Chondrocyte (in vitro differentiated cells): Measurements from ENCODE around the gene GALNT10. TPM values are rescaled to one million over a fixed set of nuclear protein-coding genes. Genes with fewer than 3 reads are reported as not detected.

Source experiments
- DNase-seq: peaks from one replicate; pipeline ENCODE4 v3.0.0; 2021; ENCODE audit warnings: mixed read lengths, low spot score
- H3K27ac Mint-ChIP-seq: one replicate; pipeline ENCODE4 v1.8.0; 2021; ENCODE audit warnings: mild to moderate bottlenecking, moderate library complexity, mixed read lengths; ENCODE audit not compliant: unreplicated experiment
- H3K27me3 Mint-ChIP-seq: 2 replicates; pipeline ENCODE4 v1.8.0; 2021; ENCODE audit warnings: low read depth, mixed read lengths
- H3K36me3 Mint-ChIP-seq: 2 replicates; pipeline ENCODE4 v1.8.0; 2021; ENCODE audit warnings: low read depth, mixed read lengths
- H3K4me1 Mint-ChIP-seq: 2 replicates; pipeline ENCODE4 v1.8.0; 2021; ENCODE audit warnings: low read depth, mild to moderate bottlenecking, mixed read lengths
- H3K4me3 Mint-ChIP-seq: one replicate; pipeline ENCODE4 v1.8.0; 2021; ENCODE audit warnings: mild to moderate bottlenecking, moderate library complexity, mixed read lengths; ENCODE audit not compliant: unreplicated experiment
- H3K9me3 Mint-ChIP-seq: 2 replicates; pipeline ENCODE4 v1.8.0; 2021; ENCODE audit warnings: low read depth, mixed read lengths
- CTCF ChIP-seq: fragments of 200-600 bp; sonication (generic); IDR thresholded peaks from 2 replicates; pipeline ENCODE4 v1.5.0; 2021; ENCODE audit warnings: antibody characterized with exemption, mild to moderate bottlenecking, moderate library complexity
- total RNA-seq: library from RNA; stranded (reverse); gene quantifications from 3 replicates; pipeline ENCODE4 v1.2.1, GENCODE V29; 2021

GALNT10 gene
- total RNA-seq, 1 donor from 2014 or later = 155 TPM

DNA sequence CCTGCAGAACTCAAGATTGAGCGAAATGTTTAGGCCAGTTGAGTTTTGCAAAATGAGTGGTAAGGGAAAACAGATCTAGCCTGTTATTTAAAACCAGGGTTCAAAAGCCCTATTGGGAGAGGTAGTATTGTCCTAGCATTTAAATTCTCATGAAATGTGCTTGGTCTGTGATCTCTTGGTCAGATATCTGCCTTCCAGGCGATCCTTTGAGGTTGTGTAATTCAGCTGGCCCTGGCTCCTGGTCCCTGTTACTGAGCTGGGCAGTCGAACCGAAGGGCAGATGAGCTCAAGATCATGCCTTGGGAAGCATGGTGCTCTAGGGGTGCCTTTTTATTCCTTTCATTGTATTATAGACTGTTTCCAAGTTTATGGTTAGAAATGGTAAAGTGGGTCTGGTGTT is 269.6 kb downstream of the GALNT10 start:
- no peaks in the 10 kb centered on the region for H3K9me3 Mint-ChIP-seq

GRCh38 chr5:154461531-154461930 is 271.0 kb downstream of the GALNT10 start:
- DNase-seq = no peak
- H3K9me3 Mint-ChIP-seq = no peaks in the 10 kb centered on the region
- H3K36me3 Mint-ChIP-seq = peaks cover 12% of the 10 kb centered on the region
- peaks cover 4% of the 10 kb centered on the region for H3K27me3 Mint-ChIP-seq
- H3K4me3 Mint-ChIP-seq = no peak overlapping the region
- TF ChIP-seq CTCF = peak; percentile 70
- no peak overlapping the region for H3K27ac Mint-ChIP-seq
- peaks cover 6% of the 10 kb centered on the region for H3K4me1 Mint-ChIP-seq

More for the DNA sequence above, 269.6 kb downstream of the GALNT10 start:
- Mint-ChIP-seq H3K36me3 (peaks cover 21% of the 10 kb centered on the region), H3K4me1 (peaks cover 6% of the 10 kb centered on the region), H3K27me3 (no peaks in the 10 kb centered on the region), H3K4me3 (no peak overlapping the region), H3K27ac (no peak overlapping the region)
- DNase-seq = no peak
- TF ChIP-seq CTCF = no peak

- DNase-seq = no peak
- Mint-ChIP-seq H3K36me3 (peaks cover under 1% of the 10 kb centered on the region), H3K27me3 (peaks cover 18% of the 10 kb centered on the region), H3K4me3 (no peak overlapping the region), H3K27ac (no peak overlapping the region), H3K9me3 (no peaks in the 10 kb centered on the region), H3K4me1 (peaks cover 6% of the 10 kb centered on the region)
- no peak for TF ChIP-seq CTCF
Observed at GRCh38 chr5:154464438-154464837, 273.9 kb downstream of the GALNT10 start.

- Mint-ChIP-seq H3K4me1 (peaks cover 6% of the 10 kb centered on the region), H3K4me3 (no peak overlapping the region), H3K36me3 (no peaks in the 10 kb centered on the region), H3K27me3 (peaks cover 22% of the 10 kb centered on the region), H3K27ac (no peak overlapping the region), H3K9me3 (no peaks in the 10 kb centered on the region)
- no peak for TF ChIP-seq CTCF
- no peak for DNase-seq
Observed at GRCh38 chr5:154465169-154465568, 274.6 kb downstream of the GALNT10 start.

DNA sequence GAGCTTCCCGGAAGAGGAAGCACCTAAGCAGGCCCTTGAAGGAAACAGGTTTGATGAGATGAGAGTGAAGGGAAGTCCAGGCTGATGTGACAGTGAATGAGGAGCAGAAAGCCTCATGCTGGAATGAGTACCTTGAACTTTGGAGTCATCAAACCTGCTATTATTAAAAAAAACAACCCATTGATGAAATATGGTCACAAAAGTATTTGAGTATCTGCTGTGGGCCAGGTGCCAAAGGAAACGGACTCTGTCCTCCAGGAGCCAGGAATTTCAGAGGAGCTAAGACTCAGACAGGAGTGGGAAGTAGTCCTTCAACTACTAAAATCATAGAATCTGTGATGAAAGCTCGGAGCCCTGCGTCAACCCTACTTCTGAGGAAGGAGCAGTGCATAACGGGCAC is 275.6 kb downstream of the GALNT10 start:
- TF ChIP-seq CTCF = no peak
- no peaks in the 10 kb centered on the region for H3K9me3 Mint-ChIP-seq
- H3K27me3 Mint-ChIP-seq = peaks cover 32% of the 10 kb centered on the region
- no peaks in the 10 kb centered on the region for H3K36me3 Mint-ChIP-seq
- H3K27ac Mint-ChIP-seq = no peak overlapping the region
- no peak for DNase-seq
- H3K4me1 Mint-ChIP-seq = peaks cover 6% of the 10 kb centered on the region
- H3K4me3 Mint-ChIP-seq = no peak overlapping the region
